Smooth muscle cell (in vitro differentiated cells): ENCODE data around the gene MLN. TPM values are rescaled to one million over a fixed set of nuclear protein-coding genes. Genes with fewer than 3 reads are reported as not detected.

ENCODE experiments used
- DNase-seq: peaks from one replicate; lab custom pipeline; 2025; ENCODE audit not compliant: unreplicated experiment; lab: John Stamatoyannopoulos, UW
- H2AFZ ChIP-seq: fragments of 200-600 bp; sonication (generic); 2 replicates; pipeline ENCODE4 v1.6.0; 2016; ENCODE audit warnings: antibody characterized with exemption, low read depth, mild to moderate bottlenecking
- H3F3A ChIP-seq: fragments of 200-600 bp; sonication (generic); 2 replicates; pipeline ENCODE4 v1.6.0; 2017; ENCODE audit warnings: antibody characterized with exemption, low read depth
- H3K27ac ChIP-seq: fragments of 200-600 bp; sonication (generic); 2 replicates; pipeline ENCODE4 v1.5.1; 2016; ENCODE audit warnings: low read depth, mild to moderate bottlenecking
- H3K27me3 ChIP-seq: fragments of 200-600 bp; sonication (generic); 2 replicates; pipeline ENCODE4 v1.6.1; 2016; ENCODE audit warnings: low read depth, mild to moderate bottlenecking
- H3K36me3 ChIP-seq: fragments of 200-600 bp; sonication (generic); 2 replicates; pipeline ENCODE4 v1.5.1; 2016; ENCODE audit warnings: low read depth
- H3K4me1 ChIP-seq: fragments of 200-600 bp; sonication (generic); 2 replicates; pipeline ENCODE4 v1.5.1; 2016; ENCODE audit warnings: low read depth
- H3K4me2 ChIP-seq: fragments of 200-600 bp; sonication (generic); 2 replicates; pipeline ENCODE4 v1.6.0; 2016; ENCODE audit warnings: mild to moderate bottlenecking
- H3K4me3 ChIP-seq: fragments of 200-600 bp; sonication (generic); 2 replicates; pipeline ENCODE4 v1.5.1; 2016; ENCODE audit warnings: mild to moderate bottlenecking
- H3K79me2 ChIP-seq: fragments of 200-600 bp; sonication (generic); 2 replicates; pipeline ENCODE4 v1.6.0; 2016; ENCODE audit warnings: low read depth, mild to moderate bottlenecking
- H3K9ac ChIP-seq: fragments of 200-600 bp; sonication (generic); 2 replicates; pipeline ENCODE4 v1.6.0; 2016; ENCODE audit warnings: low read depth
- H3K9me3 ChIP-seq: fragments of 200-600 bp; sonication (generic); replicated peaks from 2 replicates; pipeline ENCODE4 v1.5.1; 2016; ENCODE audit warnings: low read depth
- H4K20me1 ChIP-seq: fragments of 200-600 bp; sonication (generic); 2 replicates; pipeline ENCODE4 v1.6.0; 2016; ENCODE audit warnings: low read depth
- WGBS: methylation state at CpG from one replicate; pipeline ENCODE4 v1.1.7; 2016; ENCODE audit warnings: low lambda C conversion rate; 5-methylcytosine and 5-hydroxymethylcytosine counted together
- polyA plus RNA-seq: library from polyadenylated mRNA; unstranded; fragments of >200 nt; fragmentation: Nextera tagmentation; extraction: Ambion mirVana; gene quantifications from 2 replicates; pipeline ENCODE4 v1.2.1, GENCODE V29; 2016
- total RNA-seq: library from RNA; depleted of rRNA; stranded (reverse); fragments of >200 nt; gene quantifications from 2 replicates; pipeline ENCODE4 v1.2.3, GENCODE V29; 2014
- TF ChIP-seq, protein P1 (sequence below): fragments of 200-600 bp; sonication (generic); IDR thresholded peaks from 2 replicates; pipeline ENCODE4 v1.5.1; 2017; ENCODE audit warnings: borderline replicate concordance, mild to moderate bottlenecking, antibody characterized with exemption; ENCODE audit not compliant: insufficient read depth, poor library complexity, severe bottlenecking

MLN gene
- total and polyA plus RNA-seq, 2 experiments from 2014 or later: not detected

DNA sequence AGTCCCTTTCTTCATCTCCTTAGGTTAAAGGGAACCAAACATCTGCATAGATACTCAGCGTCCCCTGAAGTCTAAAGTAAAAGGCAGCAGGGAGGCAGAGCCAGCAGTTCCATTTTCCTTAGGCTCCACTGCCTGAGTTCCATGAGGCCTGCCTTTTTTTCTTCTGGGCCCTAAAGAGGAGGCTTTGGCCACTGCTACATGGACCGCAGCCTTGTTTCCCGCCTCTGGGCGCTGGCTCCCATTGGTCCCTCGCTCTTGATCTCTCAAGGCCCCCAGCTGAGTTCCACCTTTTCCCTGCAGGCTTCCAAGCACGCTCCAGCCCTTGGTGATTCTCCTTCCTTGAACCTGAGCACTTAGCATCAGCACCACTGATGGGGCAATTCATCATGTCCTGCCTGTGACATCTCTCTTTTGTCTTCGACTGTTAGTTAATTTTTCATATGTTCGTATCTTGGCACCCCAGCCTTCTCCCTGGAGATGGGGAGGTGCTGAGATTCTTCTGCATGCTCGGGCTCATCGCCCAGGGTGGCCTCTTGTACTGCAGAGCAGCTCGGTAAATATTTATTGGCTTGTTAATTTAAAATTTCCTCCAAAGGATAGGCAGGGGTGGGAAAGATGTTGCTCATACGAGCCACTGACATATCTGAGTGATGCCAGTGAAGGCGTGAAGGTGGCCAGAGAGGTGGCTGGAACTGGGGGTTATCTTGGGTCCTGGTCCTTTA, 3.4 kb downstream of the MLN start:
- no peak overlapping the region for H3K4me2 ChIP-seq
- H3K79me2 ChIP-seq: no peaks in the 10 kb centered on the region
- no peak overlapping the region for H3K27ac ChIP-seq
- no peak overlapping the region for H3K4me3 ChIP-seq
- H3K4me1 ChIP-seq: peaks cover 14% of the 10 kb centered on the region
- no peaks in the 10 kb centered on the region for H3K27me3 ChIP-seq
- H3K9me3 ChIP-seq: no peaks in the 10 kb centered on the region
- H3F3A ChIP-seq: no peaks in the 10 kb centered on the region
- TF ChIP-seq, protein P1, sequence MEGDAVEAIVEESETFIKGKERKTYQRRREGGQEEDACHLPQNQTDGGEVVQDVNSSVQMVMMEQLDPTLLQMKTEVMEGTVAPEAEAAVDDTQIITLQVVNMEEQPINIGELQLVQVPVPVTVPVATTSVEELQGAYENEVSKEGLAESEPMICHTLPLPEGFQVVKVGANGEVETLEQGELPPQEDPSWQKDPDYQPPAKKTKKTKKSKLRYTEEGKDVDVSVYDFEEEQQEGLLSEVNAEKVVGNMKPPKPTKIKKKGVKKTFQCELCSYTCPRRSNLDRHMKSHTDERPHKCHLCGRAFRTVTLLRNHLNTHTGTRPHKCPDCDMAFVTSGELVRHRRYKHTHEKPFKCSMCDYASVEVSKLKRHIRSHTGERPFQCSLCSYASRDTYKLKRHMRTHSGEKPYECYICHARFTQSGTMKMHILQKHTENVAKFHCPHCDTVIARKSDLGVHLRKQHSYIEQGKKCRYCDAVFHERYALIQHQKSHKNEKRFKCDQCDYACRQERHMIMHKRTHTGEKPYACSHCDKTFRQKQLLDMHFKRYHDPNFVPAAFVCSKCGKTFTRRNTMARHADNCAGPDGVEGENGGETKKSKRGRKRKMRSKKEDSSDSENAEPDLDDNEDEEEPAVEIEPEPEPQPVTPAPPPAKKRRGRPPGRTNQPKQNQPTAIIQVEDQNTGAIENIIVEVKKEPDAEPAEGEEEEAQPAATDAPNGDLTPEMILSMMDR: no peak
- DNase-seq: no peak
- no peaks in the 10 kb centered on the region for H4K20me1 ChIP-seq
- H3K36me3 ChIP-seq: no peaks in the 10 kb centered on the region
- no peak overlapping the region for H2AFZ ChIP-seq
- WGBS: 94% methylated on average over 13 of the region's 13 CpGs
- no peak overlapping the region for H3K9ac ChIP-seq

DNA sequence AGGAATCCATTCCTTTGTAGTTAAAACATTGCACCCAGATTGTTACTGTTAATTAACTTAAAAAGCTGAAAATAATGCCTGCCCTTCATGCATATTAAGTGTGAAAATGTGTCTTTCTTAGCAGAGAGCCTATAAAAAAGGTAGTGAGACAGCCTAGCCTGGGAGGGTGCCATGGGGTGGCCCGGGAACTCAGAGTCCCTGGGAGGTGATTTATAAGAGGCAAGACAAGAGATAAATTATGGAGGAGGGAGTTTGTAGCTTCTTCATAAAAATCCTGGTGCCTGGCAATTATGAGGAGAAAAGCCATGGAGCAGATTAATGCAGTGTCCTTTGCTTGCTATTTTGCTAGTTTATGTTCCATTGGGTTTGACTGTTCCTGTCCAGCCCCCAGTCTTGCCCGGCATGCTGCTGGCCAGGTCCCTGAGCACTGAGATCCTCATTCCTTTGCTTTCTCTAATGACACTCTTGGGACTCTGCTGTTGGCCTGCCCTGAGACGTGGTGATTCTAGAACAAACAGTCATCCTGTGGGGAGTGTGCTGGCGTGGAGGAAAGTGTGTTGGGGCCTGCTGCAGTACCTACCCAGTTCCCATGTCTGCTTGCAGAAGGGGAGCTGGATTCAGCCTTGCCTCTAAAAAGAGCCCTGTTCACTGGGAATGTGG, 4.2 kb downstream of the MLN start:
- TF ChIP-seq, protein P1: no peak
- Histone ChIP-seq H3K9ac (no peak overlapping the region), H3K9me3 (no peaks in the 10 kb centered on the region), H3K27me3 (no peaks in the 10 kb centered on the region), H3K79me2 (no peaks in the 10 kb centered on the region), H3K27ac (no peak overlapping the region), H3K4me3 (no peak overlapping the region), H3F3A (no peaks in the 10 kb centered on the region), H2AFZ (no peak overlapping the region), H4K20me1 (no peaks in the 10 kb centered on the region), H3K4me2 (no peak overlapping the region), H3K36me3 (no peaks in the 10 kb centered on the region), H3K4me1 (peaks cover 14% of the 10 kb centered on the region)
- no peak for DNase-seq
- WGBS: 68% methylated on average over 4 of the region's 4 CpGs

DNA sequence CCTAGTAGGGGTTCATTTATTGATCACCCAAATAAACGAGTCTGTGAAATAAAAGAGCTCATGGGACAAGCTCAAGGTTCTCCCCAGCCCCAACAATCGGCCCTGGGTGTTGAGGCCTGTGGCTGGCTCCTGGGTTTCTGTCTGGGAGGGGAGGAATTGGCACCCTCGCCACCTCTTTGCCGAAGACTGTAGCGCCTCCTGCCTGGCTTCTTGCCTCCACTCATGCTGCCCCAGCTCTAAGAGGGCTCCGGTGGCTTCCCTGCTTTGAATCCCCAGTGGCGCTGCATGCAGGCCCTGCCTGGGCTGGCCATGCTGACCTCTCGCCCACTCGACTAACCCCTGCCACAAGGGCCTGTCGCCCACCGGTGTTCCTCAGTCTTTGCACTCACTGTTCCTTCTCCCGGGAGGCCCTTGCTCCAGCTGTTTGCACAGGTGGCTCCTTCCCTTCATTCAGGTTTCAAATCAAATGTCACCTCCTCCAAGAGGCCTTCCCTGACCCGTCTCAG, 5.4 kb downstream of the MLN start:
- no peak overlapping the region for H3K4me3 ChIP-seq
- no peak overlapping the region for H2AFZ ChIP-seq
- no peaks in the 10 kb centered on the region for H3F3A ChIP-seq
- H3K4me1 ChIP-seq: peaks cover 10% of the 10 kb centered on the region
- no peaks in the 10 kb centered on the region for H3K9me3 ChIP-seq
- TF ChIP-seq, protein P1: no peak
- 89% methylated on average over 13 of the region's 13 CpGs for WGBS
- no peaks in the 10 kb centered on the region for H4K20me1 ChIP-seq
- H3K4me2 ChIP-seq: no peak overlapping the region
- no peak overlapping the region for H3K27ac ChIP-seq
- H3K79me2 ChIP-seq: no peaks in the 10 kb centered on the region
- DNase-seq: no peak
- no peak overlapping the region for H3K9ac ChIP-seq
- no peaks in the 10 kb centered on the region for H3K27me3 ChIP-seq
- H3K36me3 ChIP-seq: no peaks in the 10 kb centered on the region
